Measurements from ENCODE around the gene PCDH9. TPM values are rescaled to one million over a fixed set of nuclear protein-coding genes. Genes with fewer than 3 reads are reported as not detected.

PCDH9 gene
- total RNA-seq, 1 experiment from 2014 or later = 5.8 TPM

- intact Hi-C loops (cut with micrococcal nuclease; ENCODE audit: unreplicated experiment) = no loop called here
- no peak for TF ChIP-seq EZH2 (IDR thresholded peaks at IDR 0.05; ENCODE audit: borderline replicate concordance, low read depth, low read length, poor library complexity, severe bottlenecking)
- TF ChIP-seq CTCF (conservative IDR thresholded peaks at IDR 0.05; ENCODE audit: low read depth, low read length) = no peak
- Histone ChIP-seq H3K9me3 (ENCODE audit: low read depth, low read length, poor library complexity, severe bottlenecking) (no peaks in the 10 kb centered on the region), H3K4me1 (ENCODE audit: insufficient read depth, low read length, poor library complexity, severe bottlenecking) (no peaks in the 10 kb centered on the region), H3K36me3 (ENCODE audit: insufficient read depth, low read length, poor library complexity, severe bottlenecking) (no peaks in the 10 kb centered on the region), H3K27me3 (replicated peaks; ENCODE audit: insufficient read depth, low read depth, low read length, poor library complexity) (peaks cover 20% of the 10 kb centered on the region), H3K4me3 (ENCODE audit: low read depth, low read length, poor library complexity, severe bottlenecking) (no peak overlapping the region), H3K27ac (ENCODE audit: low read depth, low read length, poor library complexity, severe bottlenecking) (no peak overlapping the region)
- CTCF ChIA-PET = no interaction called here
- BruUV-seq (replicated peaks) = no TSS peak
- POLR2A ChIA-PET (ENCODE audit: low non-redundant PET) = no interaction called here
- no peak for DNase-seq (ENCODE audit: low spot score)
Observed at GRCh38 chr13:67061750-67062149, 168.4 kb downstream of the PCDH9 start.

GRCh38 chr13:67052550-67053490 lies 177.3 kb downstream of the PCDH9 start:
- Histone ChIP-seq H3K27me3 (replicated peaks; ENCODE audit: insufficient read depth, low read depth, low read length, poor library complexity) (peaks cover 8% of the 10 kb centered on the region), H3K4me1 (ENCODE audit: insufficient read depth, low read length, poor library complexity, severe bottlenecking) (no peaks in the 10 kb centered on the region), H3K27ac (ENCODE audit: low read depth, low read length, poor library complexity, severe bottlenecking) (no peak overlapping the region), H3K36me3 (ENCODE audit: insufficient read depth, low read length, poor library complexity, severe bottlenecking) (no peaks in the 10 kb centered on the region), H3K9me3 (ENCODE audit: low read depth, low read length, poor library complexity, severe bottlenecking) (no peaks in the 10 kb centered on the region), H3K4me3 (ENCODE audit: low read depth, low read length, poor library complexity, severe bottlenecking) (no peak overlapping the region)
- DNase-seq (ENCODE audit: low spot score) = no peak
- TF ChIP-seq EZH2 (IDR thresholded peaks at IDR 0.05; ENCODE audit: borderline replicate concordance, low read depth, low read length, poor library complexity, severe bottlenecking) (no peak), CTCF (conservative IDR thresholded peaks at IDR 0.05; ENCODE audit: low read depth, low read length) (no peak)
- POLR2A ChIA-PET (ENCODE audit: low non-redundant PET) = no interaction called here
- no TSS peak for BruUV-seq (replicated peaks)
- CTCF ChIA-PET = no interaction called here
- intact Hi-C loops (cut with micrococcal nuclease; ENCODE audit: unreplicated experiment) = no loop called here

DNA sequence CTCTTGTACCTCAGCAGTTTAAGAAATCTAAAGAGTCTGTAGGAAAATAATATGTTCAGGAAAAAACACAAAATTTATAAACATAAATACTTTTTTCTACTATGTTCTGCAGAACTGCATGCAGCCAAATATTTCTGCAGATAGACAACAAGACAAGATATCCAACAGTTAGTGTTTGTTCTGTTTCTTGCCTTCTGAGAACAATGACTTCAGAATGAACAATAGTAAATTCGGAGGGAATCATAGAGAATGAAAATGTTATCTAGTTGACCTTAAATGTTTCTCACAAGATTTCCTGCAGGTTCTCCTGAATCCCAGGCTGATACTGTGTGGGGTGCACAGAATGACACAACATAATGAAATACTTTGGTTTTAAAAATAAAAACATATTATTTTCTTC lies 180.4 kb downstream of the PCDH9 start:
- ChIA-PET CTCF (no interaction called here), POLR2A (ENCODE audit: low non-redundant PET) (no interaction called here)
- H3K36me3 ChIP-seq (ENCODE audit: insufficient read depth, low read length, poor library complexity, severe bottlenecking) = no peaks in the 10 kb centered on the region
- no peak for DNase-seq (ENCODE audit: low spot score)
- no peak for TF ChIP-seq EZH2 (IDR thresholded peaks at IDR 0.05; ENCODE audit: borderline replicate concordance, low read depth, low read length, poor library complexity, severe bottlenecking)
- H3K27ac ChIP-seq (ENCODE audit: low read depth, low read length, poor library complexity, severe bottlenecking) = no peak overlapping the region
- no peak overlapping the region for H3K4me3 ChIP-seq (ENCODE audit: low read depth, low read length, poor library complexity, severe bottlenecking)
- no peaks in the 10 kb centered on the region for H3K4me1 ChIP-seq (ENCODE audit: insufficient read depth, low read length, poor library complexity, severe bottlenecking)
- no TSS peak for BruUV-seq (replicated peaks)
- intact Hi-C loops (cut with micrococcal nuclease; ENCODE audit: unreplicated experiment) = no loop called here
- H3K27me3 ChIP-seq (replicated peaks; ENCODE audit: insufficient read depth, low read depth, low read length, poor library complexity) = peaks cover 12% of the 10 kb centered on the region
- no peaks in the 10 kb centered on the region for H3K9me3 ChIP-seq (ENCODE audit: low read depth, low read length, poor library complexity, severe bottlenecking)

DNA sequence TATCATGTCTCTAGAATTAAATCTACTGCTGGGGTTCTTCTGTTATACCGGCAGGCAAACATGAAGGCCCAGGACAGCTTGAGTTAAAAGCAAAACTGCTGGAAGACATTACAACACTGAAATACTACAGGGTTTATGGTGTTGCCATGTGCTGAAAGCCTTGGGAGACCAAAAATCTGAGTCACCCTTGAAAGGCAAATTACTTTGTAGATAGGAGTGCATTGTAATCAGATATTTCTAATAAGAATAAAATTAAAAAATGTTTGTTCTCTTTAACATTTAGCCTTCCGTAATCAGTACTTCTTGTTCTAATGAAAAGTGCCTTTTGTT lies 181.3 kb downstream of the PCDH9 start:
- H3K4me3 ChIP-seq (ENCODE audit: low read depth, low read length, poor library complexity, severe bottlenecking) = no peak overlapping the region
- H3K36me3 ChIP-seq (ENCODE audit: insufficient read depth, low read length, poor library complexity, severe bottlenecking) = no peaks in the 10 kb centered on the region
- DNase-seq (ENCODE audit: low spot score) = no peak
- POLR2A ChIA-PET (ENCODE audit: low non-redundant PET) = no interaction called here
- H3K4me1 ChIP-seq (ENCODE audit: insufficient read depth, low read length, poor library complexity, severe bottlenecking) = no peaks in the 10 kb centered on the region
- CTCF ChIA-PET = no interaction called here
- intact Hi-C loops (cut with micrococcal nuclease; ENCODE audit: unreplicated experiment) = no loop called here
- no TSS peak for BruUV-seq (replicated peaks)
- H3K27ac ChIP-seq (ENCODE audit: low read depth, low read length, poor library complexity, severe bottlenecking) = no peak overlapping the region
- H3K9me3 ChIP-seq (ENCODE audit: low read depth, low read length, poor library complexity, severe bottlenecking) = no peaks in the 10 kb centered on the region
- peaks cover 12% of the 10 kb centered on the region for H3K27me3 ChIP-seq (replicated peaks; ENCODE audit: insufficient read depth, low read depth, low read length, poor library complexity)
- no peak for TF ChIP-seq EZH2 (IDR thresholded peaks at IDR 0.05; ENCODE audit: borderline replicate concordance, low read depth, low read length, poor library complexity, severe bottlenecking)

Data from A673 (cell line).